Ishikawa (cell line): Measurements from ENCODE around the gene LUM.

Source experiments
- CEBPB ChIP-seq: IDR thresholded peaks from 2 replicates; pipeline ENCODE4 v1.6.1; 2012
- CREB1 ChIP-seq: IDR thresholded peaks from 2 replicates; pipeline ENCODE4 v1.6.1; 2012; ENCODE audit warnings: low read depth
- EGR1 ChIP-seq: IDR thresholded peaks from 2 replicates; pipeline ENCODE4 v1.6.1; 2012
- EP300 ChIP-seq: IDR thresholded peaks from 2 replicates; pipeline ENCODE4 v1.6.1; 2012; ENCODE audit warnings: borderline replicate concordance
- MAX ChIP-seq: IDR thresholded peaks from 2 replicates; pipeline ENCODE4 v1.6.1; 2012
- REST ChIP-seq: IDR thresholded peaks from 2 replicates; pipeline ENCODE4 v1.6.1; 2012; ENCODE audit warnings: low read depth, mild to moderate bottlenecking
- TCF12 ChIP-seq: IDR thresholded peaks from 2 replicates; pipeline ENCODE4 v1.6.1; 2012; ENCODE audit warnings: low read depth
- TEAD4 ChIP-seq: IDR thresholded peaks from 2 replicates; pipeline ENCODE4 v1.6.1; 2012
- YY1 ChIP-seq: IDR thresholded peaks from 2 replicates; pipeline ENCODE4 v1.6.1; 2012; ENCODE audit warnings: low read depth
- ZBTB7A ChIP-seq: IDR thresholded peaks from 2 replicates; pipeline ENCODE4 v1.6.1; 2012; ENCODE audit warnings: low read depth

GRCh38 chr12:91100906-91101305, 10.4 kb downstream of the LUM start:
- TF ChIP-seq MAX (no peak), TEAD4 (no peak), CREB1 (no peak), EP300 (no peak), ZBTB7A (no peak), YY1 (no peak), TCF12 (no peak), CEBPB (no peak), REST (no peak), EGR1 (no peak)
